HepG2 (cell line): Measurements from ENCODE around the gene RFFL. TPM values are rescaled to one million over a fixed set of nuclear protein-coding genes. Genes with fewer than 3 reads are reported as not detected.
A peak's percentile ranks its signal among the peaks of the same experiment; 100 is the strongest.

Source experiments
- CSRNP1 ChIP-seq: sonication (generic); formaldehyde crosslinking; IDR thresholded peaks from 2 replicates; pipeline ENCODE4 v1.8.1; 2023; ENCODE audit warnings: mild to moderate bottlenecking, missing genetic modification reagents
- KDM5A ChIP-seq: fragments of 200-600 bp; sonication (generic); IDR thresholded peaks from 2 replicates; pipeline ENCODE4 v1.7.0; 2018; ENCODE audit warnings: antibody characterized with exemption, mild to moderate bottlenecking, low read length, borderline replicate concordance
- LCORL ChIP-seq, 2 experiments: fragments of 450-650 bp in 1 of 2; sonication (generic) in 1 of 2; formaldehyde crosslinking in 1 of 2; IDR thresholded peaks; 2 replicates each; pipeline versions ENCODE4 v1.5.0 to v1.6.1; 2017 to 2020; ENCODE audit warnings: antibody characterized with exemption in 1 of 2, missing genetic modification reagents in 1 of 2
- MAFK ChIP-seq, 2 experiments: IDR thresholded peaks in 1 of 2; conservative IDR thresholded peaks in 1 of 2; 2 replicates each; pipeline ENCODE4 v1.6.1; 2011; ENCODE audit warnings: improper control_type of control experiment in 2 of 2, low read length in 2 of 2
- PRDM4 ChIP-seq: sonication (generic); formaldehyde crosslinking; IDR thresholded peaks from 2 replicates; pipeline ENCODE4 v1.9.0; 2021; ENCODE audit warnings: missing genetic modification reagents, borderline replicate concordance
- RFXAP ChIP-seq: sonication (generic); formaldehyde crosslinking; IDR thresholded peaks from 2 replicates; pipeline ENCODE4 v1.4.0; 2020; ENCODE audit warnings: missing genetic modification reagents, borderline replicate concordance
- SIX1 ChIP-seq: sonication (generic); formaldehyde crosslinking; IDR thresholded peaks from 2 replicates; pipeline ENCODE4 v1.4.0; 2020; ENCODE audit warnings: missing genetic modification reagents, borderline replicate concordance
- TBX2 ChIP-seq: sonication (generic); formaldehyde crosslinking; IDR thresholded peaks from 2 replicates; pipeline ENCODE4 v1.5.0; 2020; ENCODE audit warnings: missing genetic modification reagents, mild to moderate bottlenecking, borderline replicate concordance
- ZBTB20 ChIP-seq: sonication (generic); formaldehyde crosslinking; IDR thresholded peaks from 2 replicates; pipeline ENCODE4 v1.8.1; 2023; ENCODE audit warnings: missing genetic modification reagents, low read depth, mild to moderate bottlenecking, borderline replicate concordance
- ZNF354B ChIP-seq: sonication (generic); formaldehyde crosslinking; IDR thresholded peaks from 2 replicates; pipeline ENCODE4 v1.8.0; 2022; ENCODE audit warnings: mild to moderate bottlenecking, missing genetic modification reagents
- ZNF547 ChIP-seq: sonication (generic); formaldehyde crosslinking; IDR thresholded peaks from 2 replicates; pipeline ENCODE4 v1.5.1; 2020; ENCODE audit warnings: mild to moderate bottlenecking, missing genetic modification reagents
- ZNF841 ChIP-seq: sonication (generic); formaldehyde crosslinking; IDR thresholded peaks from 2 replicates; pipeline ENCODE4 v1.8.1; 2023; ENCODE audit warnings: missing genetic modification reagents, borderline replicate concordance
- ZNF878 ChIP-seq: sonication (generic); formaldehyde crosslinking; IDR thresholded peaks from 2 replicates; pipeline ENCODE4 v1.8.1; 2023; ENCODE audit warnings: mild to moderate bottlenecking, missing genetic modification reagents, moderate library complexity
- polyA plus RNA-seq, 8 experiments: library from polyadenylated mRNA; depleted of rRNA in 3 of 8; stranded (reverse) in 7 of 8; unstranded in 1 of 8; fragments of >200 nt; fragmentation: Illumina TruSeq in 4 of 8; extraction: Trizol in 4 of 8; gene quantifications; 2 replicates each; pipeline versions ENCODE4 v1.2.1 to v1.2.3, GENCODE V29; 2011 to 2016; ENCODE audit warnings: low read depth in 4 of 8, missing spikeins in 1 of 8, mixed read lengths in 1 of 8; ENCODE audit not compliant: insufficient read depth in 1 of 8
- total RNA-seq, 5 experiments: library from RNA; depleted of rRNA; stranded (reverse); fragments of >200 nt; fragmentation: Illumina TruSeq; extraction: Trizol; gene quantifications; 2 replicates each; pipeline ENCODE4 v1.2.3, GENCODE V29; 2016; ENCODE audit warnings: low read depth in 1 of 5
- TF ChIP-seq, protein P1 (sequence below): sonication (generic); formaldehyde crosslinking; IDR thresholded peaks from 2 replicates; pipeline ENCODE4 v1.5.0; 2020; ENCODE audit warnings: mild to moderate bottlenecking, missing genetic modification reagents, borderline replicate concordance

Gene RFFL
- total and polyA plus RNA-seq, 2 of the 13 experiments (the other 11 are each of a cell fraction or from before 2014, with no cell fraction given), result 24.3 to 48.6 TPM

DNA sequence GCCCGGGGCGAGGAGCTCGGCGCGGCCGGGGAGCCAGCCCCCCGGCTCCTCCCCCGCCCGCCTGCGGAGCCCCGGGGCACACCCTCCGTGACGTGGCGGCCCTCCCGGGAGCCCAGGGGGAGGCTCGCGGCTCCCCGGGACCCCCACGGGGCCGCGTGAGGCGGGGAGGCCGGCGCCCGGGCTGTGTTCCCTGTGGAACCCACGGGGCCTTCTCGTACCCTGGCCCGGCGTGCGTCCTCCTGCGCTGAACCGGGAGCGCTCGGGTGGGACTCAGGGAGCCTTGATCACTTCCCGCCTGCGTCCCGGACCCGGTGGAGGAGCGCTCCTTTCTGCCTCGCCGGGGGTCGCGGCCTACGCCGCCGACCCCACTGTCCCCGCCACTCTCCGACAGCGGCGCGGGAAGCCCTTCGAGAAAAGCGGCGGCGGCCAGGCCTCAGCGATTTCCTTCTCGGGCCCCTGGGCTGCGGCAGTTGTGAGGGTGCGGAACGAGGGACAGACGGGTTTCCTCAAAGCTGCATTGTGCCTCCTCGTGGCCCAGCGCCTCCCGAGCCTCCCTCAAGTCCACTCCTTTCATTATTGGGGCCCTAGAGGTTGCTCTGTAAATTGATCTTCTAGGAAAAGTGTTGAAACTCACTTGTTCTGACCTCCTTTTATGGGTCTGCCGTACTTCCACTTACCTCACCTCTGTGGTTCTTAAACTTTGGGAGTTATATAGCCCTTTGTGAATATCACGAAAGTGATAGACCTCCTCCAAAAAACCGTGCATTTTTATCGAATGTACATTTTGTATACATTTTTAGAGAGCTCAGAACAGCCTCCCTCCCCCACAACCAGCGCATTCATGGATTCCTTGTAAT is 82.6 kb downstream of the RFFL start (continued):
- no peak for TF ChIP-seq ZNF878
- peak; percentile 53; the same call in 1 of the 2 replicates for TF ChIP-seq TBX2 (CRISPR knock-in tag)
- 0 out of 2 replicates have a peak, but pooled peaks have one; percentile 14 for TF ChIP-seq ZNF547 (CRISPR knock-in tag)
- TF ChIP-seq, protein P1, sequence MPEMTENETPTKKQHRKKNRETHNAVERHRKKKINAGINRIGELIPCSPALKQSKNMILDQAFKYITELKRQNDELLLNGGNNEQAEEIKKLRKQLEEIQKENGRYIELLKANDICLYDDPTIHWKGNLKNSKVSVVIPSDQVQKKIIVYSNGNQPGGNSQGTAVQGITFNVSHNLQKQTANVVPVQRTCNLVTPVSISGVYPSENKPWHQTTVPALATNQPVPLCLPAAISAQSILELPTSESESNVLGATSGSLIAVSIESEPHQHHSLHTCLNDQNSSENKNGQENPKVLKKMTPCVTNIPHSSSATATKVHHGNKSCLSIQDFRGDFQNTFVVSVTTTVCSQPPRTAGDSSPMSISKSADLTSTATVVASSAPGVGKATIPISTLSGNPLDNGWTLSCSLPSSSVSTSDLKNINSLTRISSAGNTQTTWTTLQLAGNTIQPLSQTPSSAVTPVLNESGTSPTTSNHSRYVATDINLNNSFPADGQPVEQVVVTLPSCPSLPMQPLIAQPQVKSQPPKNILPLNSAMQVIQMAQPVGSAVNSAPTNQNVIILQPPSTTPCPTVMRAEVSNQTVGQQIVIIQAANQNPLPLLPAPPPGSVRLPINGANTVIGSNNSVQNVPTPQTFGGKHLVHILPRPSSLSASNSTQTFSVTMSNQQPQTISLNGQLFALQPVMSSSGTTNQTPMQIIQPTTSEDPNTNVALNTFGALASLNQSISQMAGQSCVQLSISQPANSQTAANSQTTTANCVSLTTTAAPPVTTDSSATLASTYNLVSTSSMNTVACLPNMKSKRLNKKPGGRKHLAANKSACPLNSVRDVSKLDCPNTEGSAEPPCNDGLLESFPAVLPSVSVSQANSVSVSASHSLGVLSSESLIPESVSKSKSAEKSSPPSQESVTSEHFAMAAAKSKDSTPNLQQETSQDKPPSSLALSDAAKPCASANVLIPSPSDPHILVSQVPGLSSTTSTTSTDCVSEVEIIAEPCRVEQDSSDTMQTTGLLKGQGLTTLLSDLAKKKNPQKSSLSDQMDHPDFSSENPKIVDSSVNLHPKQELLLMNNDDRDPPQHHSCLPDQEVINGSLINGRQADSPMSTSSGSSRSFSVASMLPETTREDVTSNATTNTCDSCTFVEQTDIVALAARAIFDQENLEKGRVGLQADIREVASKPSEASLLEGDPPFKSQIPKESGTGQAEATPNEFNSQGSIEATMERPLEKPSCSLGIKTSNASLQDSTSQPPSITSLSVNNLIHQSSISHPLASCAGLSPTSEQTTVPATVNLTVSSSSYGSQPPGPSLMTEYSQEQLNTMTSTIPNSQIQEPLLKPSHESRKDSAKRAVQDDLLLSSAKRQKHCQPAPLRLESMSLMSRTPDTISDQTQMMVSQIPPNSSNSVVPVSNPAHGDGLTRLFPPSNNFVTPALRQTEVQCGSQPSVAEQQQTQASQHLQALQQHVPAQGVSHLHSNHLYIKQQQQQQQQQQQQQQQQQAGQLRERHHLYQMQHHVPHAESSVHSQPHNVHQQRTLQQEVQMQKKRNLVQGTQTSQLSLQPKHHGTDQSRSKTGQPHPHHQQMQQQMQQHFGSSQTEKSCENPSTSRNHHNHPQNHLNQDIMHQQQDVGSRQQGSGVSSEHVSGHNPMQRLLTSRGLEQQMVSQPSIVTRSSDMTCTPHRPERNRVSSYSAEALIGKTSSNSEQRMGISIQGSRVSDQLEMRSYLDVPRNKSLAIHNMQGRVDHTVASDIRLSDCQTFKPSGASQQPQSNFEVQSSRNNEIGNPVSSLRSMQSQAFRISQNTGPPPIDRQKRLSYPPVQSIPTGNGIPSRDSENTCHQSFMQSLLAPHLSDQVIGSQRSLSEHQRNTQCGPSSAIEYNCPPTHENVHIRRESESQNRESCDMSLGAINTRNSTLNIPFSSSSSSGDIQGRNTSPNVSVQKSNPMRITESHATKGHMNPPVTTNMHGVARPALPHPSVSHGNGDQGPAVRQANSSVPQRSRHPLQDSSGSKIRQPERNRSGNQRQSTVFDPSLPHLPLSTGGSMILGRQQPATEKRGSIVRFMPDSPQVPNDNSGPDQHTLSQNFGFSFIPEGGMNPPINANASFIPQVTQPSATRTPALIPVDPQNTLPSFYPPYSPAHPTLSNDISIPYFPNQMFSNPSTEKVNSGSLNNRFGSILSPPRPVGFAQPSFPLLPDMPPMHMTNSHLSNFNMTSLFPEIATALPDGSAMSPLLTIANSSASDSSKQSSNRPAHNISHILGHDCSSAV (CRISPR knock-in tag), result no peak
- TF ChIP-seq KDM5A, result peak; percentile 17; the same call in 1 of the 2 replicates
- peak; percentile 61; the same call in 1 of the 2 replicates for TF ChIP-seq ZBTB20 (CRISPR knock-in tag)
- peak; percentile 73; the same call in 1 of the 2 replicates for TF ChIP-seq SIX1 (CRISPR knock-in tag)
- 0 out of 2 replicates have a peak, but pooled peaks have one; percentile 31 for TF ChIP-seq ZNF841
- 0 out of 2 replicates have a peak, but pooled peaks have one; percentile 34 for TF ChIP-seq ZNF354B (CRISPR knock-in tag)
- TF ChIP-seq CSRNP1, result no peak
- no peak for TF ChIP-seq LCORL (IDR thresholded peaks at IDR 0.05)
- TF ChIP-seq LCORL (CRISPR knock-in tag; IDR thresholded peaks at IDR 0.05), result 0 out of 2 replicates have a peak, but pooled peaks have one; percentile 38
- TF ChIP-seq MAFK (conservative IDR thresholded peaks at IDR 0.05 in 1 of 2, IDR thresholded peaks at IDR 0.05 in 1 of 2; ENCODE audit: low read length in 2 of 2), result no peak
- no peak for TF ChIP-seq PRDM4 (CRISPR knock-in tag)
- TF ChIP-seq RFXAP (CRISPR knock-in tag), result no peak; the same call in 1 of the 2 replicates
